AG08395 (cell line): ENCODE data around the gene FRAT1.
"Not testable (repeated sequence)": the region's sequence is repeated elsewhere in the genome, so short reads cannot be mapped to it uniquely, and the experiment has no call there.

Experiments used
- DNase-seq: peaks from one replicate; pipeline ENCODE4 v3.0.0; 2012; ENCODE audit warnings: mixed read lengths, low spot score

FRAT1 gene

DNA sequence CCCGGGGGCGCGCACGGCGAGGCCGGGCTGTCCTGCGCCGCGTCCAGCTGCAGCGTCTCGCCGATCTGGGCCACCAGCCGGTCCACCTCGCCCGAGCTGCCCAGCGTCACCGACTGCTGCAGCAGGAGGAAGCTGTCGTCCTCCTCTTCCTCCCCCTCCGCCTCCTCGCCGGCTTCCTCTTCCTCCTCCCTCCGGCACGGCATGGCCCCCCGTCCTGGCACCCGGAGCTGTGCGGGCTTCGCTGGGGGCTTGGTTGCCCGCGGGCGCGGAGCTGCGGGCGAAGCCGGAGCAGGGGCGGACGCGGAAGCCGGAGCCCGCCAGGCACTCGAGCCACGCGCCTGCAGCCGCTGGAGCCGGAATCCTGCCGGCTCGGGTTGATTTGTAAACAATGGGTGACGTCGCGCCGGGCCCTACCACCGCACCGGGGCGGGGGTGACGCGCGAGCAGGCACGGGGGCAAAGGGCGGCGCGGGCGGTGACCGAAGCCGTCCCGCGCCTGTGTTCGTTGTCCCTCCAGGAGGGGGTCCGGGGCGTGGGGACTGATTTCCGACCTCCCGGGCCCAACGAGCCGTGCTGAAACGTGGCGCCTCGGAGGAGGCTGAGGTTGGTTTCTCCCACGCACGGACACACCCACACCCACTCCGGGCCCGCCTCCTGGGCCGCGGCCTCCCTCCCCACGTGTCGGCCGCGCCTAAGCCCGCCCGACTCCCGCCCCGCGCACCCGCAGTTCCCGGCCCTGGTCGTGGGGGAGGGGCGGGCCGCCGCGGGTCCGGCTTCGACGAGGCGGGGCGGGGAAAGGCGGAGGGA, 15.5 kb downstream of the FRAT1 start, which contains the start of gene FRAT2:
TSS of gene FRAT2 (minus strand) at position 360 of the 806 bp plus-strand sequence. CDS start at position 203, 157 bp downstream.
- DNase-seq = peak; percentile 98

DNA sequence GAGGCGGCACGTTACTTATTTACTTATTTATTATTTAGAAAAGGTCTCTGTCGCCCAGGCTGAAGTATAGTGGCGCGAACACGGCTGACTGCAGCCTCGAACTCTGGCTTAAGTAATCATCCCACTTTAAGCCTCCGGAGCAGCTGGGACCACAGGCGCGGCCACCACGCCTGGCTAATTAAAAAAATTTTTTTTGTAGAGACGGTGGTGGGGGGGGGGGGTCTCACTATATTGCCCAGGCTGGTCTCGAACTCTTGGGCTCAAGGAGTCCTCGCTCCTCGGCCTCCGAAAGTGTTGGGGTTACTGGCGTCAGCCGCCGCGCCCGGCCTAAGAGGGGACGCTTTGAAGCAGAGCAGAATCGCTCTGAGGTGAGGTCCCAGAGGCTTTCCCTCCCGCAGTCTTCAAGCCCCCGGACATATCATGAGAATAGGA, 16.1 kb downstream of the FRAT1 start:
- no peak for DNase-seq

GRCh38 chr10:97336006-97336405, 16.9 kb downstream of the FRAT1 start:
- DNase-seq = no peak

- DNase-seq = no peak
These were observed 17.4 kb downstream of the FRAT1 start for GRCh38 chr10:97336446-97336845.

GRCh38 chr10:97336942-97337831, 18.1 kb downstream of the FRAT1 start:
- no peak for DNase-seq

DNA sequence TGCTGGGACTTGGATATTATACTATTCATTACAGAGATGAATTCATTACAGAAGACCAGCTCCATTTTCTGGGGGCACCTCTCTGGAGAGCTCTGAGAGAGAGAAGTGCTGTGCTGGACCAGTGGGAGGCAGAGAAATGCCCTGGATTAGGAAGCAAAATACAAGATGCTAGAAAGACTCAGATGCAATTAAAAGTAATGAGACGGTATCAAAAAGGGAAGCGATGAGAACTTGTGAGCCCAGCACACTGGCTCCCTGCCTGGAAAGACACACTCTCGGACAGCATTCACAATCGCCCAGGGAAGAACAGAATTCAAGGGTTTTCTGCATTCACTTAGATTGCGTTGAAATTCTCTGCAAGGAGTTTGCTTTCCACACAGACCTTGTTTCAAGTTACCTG, 19.0 kb downstream of the FRAT1 start:
- no peak for DNase-seq

DNA sequence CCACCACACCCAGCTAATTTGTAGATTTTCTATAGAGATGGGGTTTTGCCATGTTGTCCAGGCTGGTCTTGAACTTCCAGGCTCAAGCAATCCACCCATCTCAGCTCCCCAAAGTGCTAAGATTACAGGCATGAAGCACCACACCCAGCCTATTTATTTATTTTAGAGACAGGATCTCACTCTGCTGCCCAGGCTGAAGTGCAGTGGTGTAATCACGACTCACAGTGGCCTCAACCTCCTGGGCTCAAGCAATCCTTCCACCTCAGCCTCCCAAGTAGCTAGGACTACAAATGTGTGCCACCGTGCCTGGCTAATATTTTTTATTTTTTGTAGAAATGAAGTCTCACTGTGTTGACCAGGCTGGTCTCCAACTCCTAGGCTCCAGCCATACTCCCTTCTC, 22.3 kb downstream of the FRAT1 start:
- no peak for DNase-seq

GRCh38 chr10:97343664-97344063, 24.6 kb downstream of the FRAT1 start:
- DNase-seq = not testable (repeated sequence)

DNA sequence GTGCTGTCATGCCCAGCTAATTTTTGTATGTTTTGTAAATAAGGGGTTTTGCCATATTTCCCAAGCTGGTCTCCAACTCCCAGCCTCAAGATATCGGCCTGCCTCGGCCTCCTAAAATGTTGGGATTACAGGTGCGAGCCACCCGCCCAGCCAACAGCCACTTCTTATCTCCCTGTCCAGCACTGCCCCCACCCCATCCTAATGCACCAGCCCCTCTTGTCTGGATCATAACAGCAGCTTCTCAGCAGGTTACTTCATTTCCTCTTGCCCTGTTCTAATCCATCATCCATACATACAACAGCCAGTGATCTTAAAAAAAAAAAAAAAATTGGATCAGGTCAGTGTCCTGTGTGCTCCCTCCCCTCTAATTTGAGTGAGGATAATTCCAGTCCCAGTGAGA, 28.2 kb downstream of the FRAT1 start:
- DNase-seq = no peak

GRCh38 chr10:97349752-97350513, 30.9 kb downstream of the FRAT1 start:
- no peak for DNase-seq

GRCh38 chr10:97353945-97354344, 34.9 kb downstream of the FRAT1 start:
- DNase-seq = no peak

- peak; percentile 24 for DNase-seq
These were observed 36.5 kb downstream of the FRAT1 start for GRCh38 chr10:97355571-97355975.

- peak; percentile 78 for DNase-seq
These were observed 37.3 kb downstream of the FRAT1 start for GRCh38 chr10:97356318-97356914.

DNA sequence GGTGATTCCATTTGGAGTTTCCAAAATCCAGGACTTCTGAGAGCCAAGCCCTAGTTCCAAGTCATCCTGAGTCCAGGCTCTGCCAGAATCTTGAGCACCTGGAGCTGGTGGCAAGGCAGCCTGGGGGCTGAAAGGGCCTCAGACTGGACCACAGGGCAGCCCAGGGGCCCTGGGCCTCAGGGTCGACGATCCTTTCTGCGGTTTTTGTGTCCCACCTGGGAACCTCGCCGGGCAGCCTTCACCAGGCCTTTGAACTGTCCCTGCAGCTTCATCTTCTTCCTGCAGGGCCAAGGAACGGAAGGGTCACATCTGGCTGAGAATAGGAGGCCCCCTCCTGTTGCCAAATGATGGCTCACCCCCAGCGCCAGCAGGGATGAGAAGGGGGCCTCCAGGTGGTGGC, 37.8 kb downstream of the FRAT1 start:
- no peak for DNase-seq

- DNase-seq = no peak
These were observed 39.3 kb downstream of the FRAT1 start for GRCh38 chr10:97358349-97358748.

GRCh38 chr10:97358781-97359180, 39.7 kb downstream of the FRAT1 start:
- no peak for DNase-seq

DNA sequence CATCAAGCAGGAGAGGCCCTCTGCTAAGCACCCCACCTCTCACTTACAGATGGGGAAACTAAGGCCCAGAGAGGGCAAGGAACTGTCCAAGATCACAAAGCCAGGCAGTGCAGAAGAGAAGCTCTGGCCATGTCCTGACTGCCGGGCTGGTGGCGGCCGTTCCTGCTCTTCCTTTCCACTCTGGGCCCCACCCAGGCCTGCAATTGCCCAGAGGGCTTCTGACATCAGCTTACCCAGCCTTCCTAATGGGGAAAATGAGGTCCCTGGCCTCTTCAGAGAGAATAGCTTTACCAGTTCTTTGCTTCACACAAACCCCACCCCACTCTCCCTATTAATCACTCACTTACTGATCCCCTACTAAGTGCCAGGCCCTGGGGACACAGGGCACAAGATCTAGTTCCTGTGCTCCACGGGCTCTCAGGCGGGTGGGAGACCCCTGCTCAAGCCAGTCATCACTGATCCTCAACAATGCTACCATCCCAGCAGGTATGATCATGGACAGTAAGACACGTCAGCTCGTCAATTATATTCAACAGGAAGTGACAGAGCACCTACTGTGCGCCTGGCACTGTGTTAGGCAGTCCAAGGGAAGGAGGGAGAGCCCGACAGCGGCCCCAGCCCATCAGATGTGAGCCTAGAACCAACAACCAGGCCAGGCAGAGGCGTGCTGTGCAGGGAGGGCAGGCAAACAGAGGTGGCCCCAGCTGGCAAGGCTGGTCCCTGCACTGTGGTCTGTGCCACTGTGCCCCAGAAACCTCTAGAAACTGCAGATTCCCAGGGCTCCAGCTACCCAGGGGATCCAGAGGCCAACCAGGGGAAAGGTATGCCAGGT, 41.9 kb downstream of the FRAT1 start:
- no peak for DNase-seq

DNA sequence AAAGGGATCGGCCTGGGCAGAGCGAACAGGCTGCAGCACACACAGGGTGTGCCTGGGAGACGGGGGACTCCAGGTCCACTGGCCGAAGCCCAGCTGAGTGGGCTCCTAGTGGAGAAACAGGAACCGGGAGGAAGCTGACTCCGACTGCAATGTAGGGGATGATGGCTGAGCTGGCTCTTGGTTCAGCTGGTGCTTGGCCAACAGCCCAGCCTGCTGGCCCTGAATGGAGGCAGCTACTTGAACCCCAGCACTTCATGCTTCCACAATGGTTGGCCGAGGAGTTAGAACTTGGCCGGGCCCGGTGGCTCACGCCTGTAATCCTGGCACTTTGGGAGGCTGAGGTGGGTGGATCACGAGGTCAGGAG, 42.4 kb downstream of the FRAT1 start:
- no peak for DNase-seq

GRCh38 chr10:97362310-97363033, 43.4 kb downstream of the FRAT1 start:
- no peak for DNase-seq

DNA sequence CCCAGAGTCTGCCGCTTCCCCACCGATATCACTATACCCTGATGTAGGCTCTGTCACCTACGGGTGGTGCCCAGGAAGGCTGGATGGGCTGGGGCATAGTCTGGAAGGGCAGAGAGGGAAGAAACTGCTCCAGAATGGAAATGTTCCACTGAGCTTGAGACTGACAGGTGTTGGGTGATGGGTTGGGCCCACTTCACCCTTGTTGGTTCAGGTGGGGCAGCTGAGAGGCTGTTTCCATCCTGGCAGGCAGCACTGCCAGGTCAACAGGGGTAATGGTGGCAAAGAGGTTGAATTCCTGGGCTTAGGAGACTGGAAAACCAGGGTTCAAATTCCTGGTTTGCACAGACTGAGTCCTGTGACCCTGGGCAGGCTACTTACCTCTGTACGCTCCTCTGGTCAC, 44.0 kb downstream of the FRAT1 start:
- no peak for DNase-seq
